ENCODE results near the gene ZMYND15. TPM values are rescaled to one million over a fixed set of nuclear protein-coding genes. Genes with fewer than 3 reads are reported as not detected.
"Not testable (repeated sequence)": the region's sequence is repeated elsewhere in the genome, so short reads cannot be mapped to it uniquely, and the experiment has no call there.

The ZMYND15 gene
- under 1 TPM in 1 of 2 donors, not detected in 1; 0.31 TPM for total RNA-seq

GRCh38 chr17:4739122-4740024 lies at the start of gene ZMYND15, which contains the start of gene CXCL16:
TSS of gene ZMYND15 (plus strand) at chr17:4739833. CDS start at chr17:4740549, 716 bp downstream.
TSS of gene CXCL16 (minus strand) at chr17:4739928. CDS start at chr17:4739339, 589 bp downstream.
- Histone ChIP-seq H3K4me3 (peak within 1 kb of the TSS; percentile 66 to 79), H3K9me3 (no peaks in the 10 kb centered on the region), H3K27me3 (no peaks in the 10 kb centered on the region), H3K36me3 (no peaks in the 10 kb centered on the region), H3K27ac (peak within 1 kb of the TSS; percentile 41 to 74), H3K4me1 (peaks cover 0 to 15% of the 10 kb centered on the region in 2 donors)
- no peak for DNase-seq (ENCODE audit: low spot score)
- TF ChIP-seq CTCF (IDR thresholded peaks at IDR 0.05) = no peak

GRCh38 chr17:4689872-4690271 lies 49.8 kb upstream of the ZMYND15 start:
- not testable (repeated sequence) for H3K36me3 ChIP-seq; H3K9me3 ChIP-seq; H3K27me3 ChIP-seq; H3K27ac ChIP-seq; H3K4me1 ChIP-seq; DNase-seq (ENCODE audit: low spot score); H3K4me3 ChIP-seq

- Histone ChIP-seq H3K27ac (no peak overlapping the region), H3K36me3 (no peaks in the 10 kb centered on the region), H3K27me3 (no peaks in the 10 kb centered on the region), H3K4me3 (no peak overlapping the region), H3K9me3 (no peaks in the 10 kb centered on the region), H3K4me1 (no peaks in the 10 kb centered on the region)
- no peak for TF ChIP-seq CTCF (IDR thresholded peaks at IDR 0.05)
- no peak for DNase-seq (ENCODE audit: low spot score)
Observed at GRCh38 chr17:4690745-4691144, 48.9 kb upstream of the ZMYND15 start.

GRCh38 chr17:4691686-4692085 lies 47.9 kb upstream of the ZMYND15 start:
- TF ChIP-seq CTCF (IDR thresholded peaks at IDR 0.05) = no peak
- no peak overlapping the region for H3K4me3 ChIP-seq
- H3K9me3 ChIP-seq = no peaks in the 10 kb centered on the region
- no peak overlapping the region for H3K27ac ChIP-seq
- no peaks in the 10 kb centered on the region for H3K4me1 ChIP-seq
- DNase-seq (ENCODE audit: low spot score) = no peak
- H3K36me3 ChIP-seq = no peaks in the 10 kb centered on the region
- H3K27me3 ChIP-seq = no peaks in the 10 kb centered on the region

- H3K4me3 ChIP-seq = no peak overlapping the region
- no peak for TF ChIP-seq CTCF (IDR thresholded peaks at IDR 0.05)
- no peak for DNase-seq (ENCODE audit: low spot score)
- no peaks in the 10 kb centered on the region for H3K36me3 ChIP-seq
- no peaks in the 10 kb centered on the region for H3K4me1 ChIP-seq
- H3K27ac ChIP-seq = no peak overlapping the region
- no peaks in the 10 kb centered on the region for H3K27me3 ChIP-seq
- no peaks in the 10 kb centered on the region for H3K9me3 ChIP-seq
Observed at GRCh38 chr17:4693416-4693815, 46.2 kb upstream of the ZMYND15 start.

- Histone ChIP-seq H3K36me3 (no peaks in the 10 kb centered on the region), H3K4me1 (no peaks in the 10 kb centered on the region), H3K9me3 (no peaks in the 10 kb centered on the region), H3K27ac (no peak overlapping the region), H3K27me3 (no peaks in the 10 kb centered on the region), H3K4me3 (no peak overlapping the region)
- DNase-seq (ENCODE audit: low spot score) = no peak
- TF ChIP-seq CTCF (IDR thresholded peaks at IDR 0.05) = no peak
Observed at GRCh38 chr17:4696437-4696805, 43.2 kb upstream of the ZMYND15 start.

GRCh38 chr17:4699401-4700056 lies 40.1 kb upstream of the ZMYND15 start:
- H3K9me3 ChIP-seq; H3K4me3 ChIP-seq; DNase-seq (ENCODE audit: low spot score); H3K27ac ChIP-seq; H3K36me3 ChIP-seq; H3K27me3 ChIP-seq: not testable (repeated sequence)
- peaks cover 0 to 11% of the 10 kb centered on the region in 2 donors for H3K4me1 ChIP-seq

Data from right atrium auricular region (tissue), 2 donors.